ENCODE data around the gene SLC10A2.

SLC10A2 gene

DNA sequence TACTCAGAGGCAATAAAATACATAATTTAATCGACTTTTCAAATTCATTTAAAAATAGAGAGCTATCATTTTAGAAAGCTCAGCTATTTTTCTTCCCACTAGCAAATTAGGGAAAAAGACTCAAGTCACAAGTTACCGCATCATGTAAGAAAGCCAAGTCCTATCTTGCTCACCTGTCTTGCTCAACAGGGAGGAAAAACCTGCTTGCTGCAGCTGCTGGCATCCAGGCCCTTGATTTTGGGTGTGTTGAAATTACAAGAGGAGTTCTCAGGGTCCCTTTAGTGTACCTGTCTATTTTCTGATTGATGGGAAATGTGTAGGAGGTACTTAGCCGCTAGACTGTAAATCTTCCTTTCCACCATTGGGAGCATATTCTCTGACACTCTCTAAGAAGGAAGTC is 22.2 kb downstream of the SLC10A2 start:
- no peaks in the 10 kb centered on the region for H3K9me3 ChIP-seq (ENCODE audit: insufficient read depth, low read length)
- no peak overlapping the region for H2AFZ ChIP-seq (ENCODE audit: low read depth, low read length, severe bottlenecking)
- no peak overlapping the region for H3K4me2 ChIP-seq (ENCODE audit: low read depth, low read length, poor library complexity, severe bottlenecking)
- TF ChIP-seq, protein P1, sequence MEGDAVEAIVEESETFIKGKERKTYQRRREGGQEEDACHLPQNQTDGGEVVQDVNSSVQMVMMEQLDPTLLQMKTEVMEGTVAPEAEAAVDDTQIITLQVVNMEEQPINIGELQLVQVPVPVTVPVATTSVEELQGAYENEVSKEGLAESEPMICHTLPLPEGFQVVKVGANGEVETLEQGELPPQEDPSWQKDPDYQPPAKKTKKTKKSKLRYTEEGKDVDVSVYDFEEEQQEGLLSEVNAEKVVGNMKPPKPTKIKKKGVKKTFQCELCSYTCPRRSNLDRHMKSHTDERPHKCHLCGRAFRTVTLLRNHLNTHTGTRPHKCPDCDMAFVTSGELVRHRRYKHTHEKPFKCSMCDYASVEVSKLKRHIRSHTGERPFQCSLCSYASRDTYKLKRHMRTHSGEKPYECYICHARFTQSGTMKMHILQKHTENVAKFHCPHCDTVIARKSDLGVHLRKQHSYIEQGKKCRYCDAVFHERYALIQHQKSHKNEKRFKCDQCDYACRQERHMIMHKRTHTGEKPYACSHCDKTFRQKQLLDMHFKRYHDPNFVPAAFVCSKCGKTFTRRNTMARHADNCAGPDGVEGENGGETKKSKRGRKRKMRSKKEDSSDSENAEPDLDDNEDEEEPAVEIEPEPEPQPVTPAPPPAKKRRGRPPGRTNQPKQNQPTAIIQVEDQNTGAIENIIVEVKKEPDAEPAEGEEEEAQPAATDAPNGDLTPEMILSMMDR (IDR thresholded peaks at IDR 0.05; ENCODE audit: insufficient read depth, low read length, poor library complexity, severe bottlenecking): no peak
- TF ChIP-seq EZH2phosphoT487 (conservative IDR thresholded peaks at IDR 0.05; ENCODE audit: low read length): no peak
- H3K27ac ChIP-seq (ENCODE audit: low read depth, low read length): no peak overlapping the region
- H3K9me2 ChIP-seq (replicated peaks; ENCODE audit: insufficient read depth, low read length): no peaks in the 10 kb centered on the region
- no peak overlapping the region for H3K4me3 ChIP-seq (ENCODE audit: insufficient read depth, low read length, poor library complexity, severe bottlenecking)
- H3K79me2 ChIP-seq (ENCODE audit: insufficient read depth, low read length): no peaks in the 10 kb centered on the region
- H3K27me3 ChIP-seq (ENCODE audit: low read length): no peaks in the 10 kb centered on the region
- no peaks in the 10 kb centered on the region for H4K20me1 ChIP-seq (ENCODE audit: low read depth, low read length)
- H3K9ac ChIP-seq (ENCODE audit: low read length): no peak overlapping the region
- H3K36me3 ChIP-seq (ENCODE audit: low read length): no peaks in the 10 kb centered on the region; the same call in 1 of the 2 replicates
- no peaks in the 10 kb centered on the region for H3F3A ChIP-seq (ENCODE audit: insufficient read depth)

DNA sequence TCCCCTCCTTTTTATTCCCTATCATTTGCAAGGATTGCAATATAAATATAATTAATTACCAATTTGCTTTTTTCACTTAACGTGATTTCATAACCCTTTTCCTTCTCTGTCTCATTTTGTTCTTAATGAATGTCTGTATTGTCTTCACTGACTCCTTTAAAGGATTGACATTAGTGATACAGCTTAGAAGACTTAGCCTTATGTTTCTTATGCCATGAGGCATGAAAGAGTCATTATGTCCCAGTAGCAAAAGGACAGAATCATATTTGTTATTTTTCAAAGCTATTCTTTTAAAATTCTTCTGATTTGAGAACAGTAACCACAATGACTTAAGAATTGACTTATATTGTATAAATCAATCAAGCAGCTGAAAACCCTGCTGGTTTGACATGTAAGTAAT is 26.2 kb downstream of the SLC10A2 start:
- Histone ChIP-seq H3K9me3 (ENCODE audit: insufficient read depth, low read length) (no peaks in the 10 kb centered on the region), H3K79me2 (ENCODE audit: insufficient read depth, low read length) (no peaks in the 10 kb centered on the region), H4K20me1 (ENCODE audit: low read depth, low read length) (no peaks in the 10 kb centered on the region), H3K27me3 (ENCODE audit: low read length) (no peaks in the 10 kb centered on the region), H3F3A (ENCODE audit: insufficient read depth) (peaks cover 22% of the 10 kb centered on the region), H3K27ac (ENCODE audit: low read depth, low read length) (no peak overlapping the region), H3K9ac (ENCODE audit: low read length) (no peak overlapping the region), H2AFZ (ENCODE audit: low read depth, low read length, severe bottlenecking) (no peak overlapping the region), H3K4me3 (ENCODE audit: insufficient read depth, low read length, poor library complexity, severe bottlenecking) (no peak overlapping the region), H3K36me3 (ENCODE audit: low read length) (no peaks in the 10 kb centered on the region; the same call in 1 of the 2 replicates), H3K4me2 (ENCODE audit: low read depth, low read length, poor library complexity, severe bottlenecking) (no peak overlapping the region), H3K9me2 (replicated peaks; ENCODE audit: insufficient read depth, low read length) (no peaks in the 10 kb centered on the region)
- no peak for TF ChIP-seq EZH2phosphoT487 (conservative IDR thresholded peaks at IDR 0.05; ENCODE audit: low read length)
- TF ChIP-seq, protein P1 (IDR thresholded peaks at IDR 0.05; ENCODE audit: insufficient read depth, low read length, poor library complexity, severe bottlenecking): no peak

DNA sequence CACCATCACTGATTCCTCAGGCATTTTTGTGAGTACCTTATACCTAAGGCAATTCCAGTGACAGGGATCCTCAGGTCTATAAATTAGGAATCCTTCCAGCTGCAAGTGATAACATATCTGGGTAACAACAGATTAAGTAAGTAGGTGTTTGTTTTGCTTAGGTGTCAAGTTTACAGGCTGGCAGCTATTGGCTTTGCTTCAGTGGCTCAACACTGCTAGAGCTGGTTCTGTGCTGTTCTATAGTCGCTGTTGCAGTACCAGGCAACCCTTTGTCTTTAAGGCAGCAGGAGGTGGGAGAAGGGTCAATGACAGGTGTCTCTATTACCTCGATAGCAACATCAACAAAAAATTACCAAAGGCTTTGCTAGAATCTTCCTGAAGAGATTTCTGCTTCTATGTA is 27.0 kb downstream of the SLC10A2 start:
- H3F3A ChIP-seq (ENCODE audit: insufficient read depth): peaks cover 31% of the 10 kb centered on the region
- no peaks in the 10 kb centered on the region for H3K9me2 ChIP-seq (replicated peaks; ENCODE audit: insufficient read depth, low read length)
- no peaks in the 10 kb centered on the region; the same call in 1 of the 2 replicates for H3K36me3 ChIP-seq (ENCODE audit: low read length)
- no peaks in the 10 kb centered on the region for H4K20me1 ChIP-seq (ENCODE audit: low read depth, low read length)
- no peak overlapping the region for H3K27ac ChIP-seq (ENCODE audit: low read depth, low read length)
- no peak overlapping the region for H3K9ac ChIP-seq (ENCODE audit: low read length)
- H3K4me2 ChIP-seq (ENCODE audit: low read depth, low read length, poor library complexity, severe bottlenecking): no peak overlapping the region
- H3K79me2 ChIP-seq (ENCODE audit: insufficient read depth, low read length): no peaks in the 10 kb centered on the region
- no peaks in the 10 kb centered on the region for H3K9me3 ChIP-seq (ENCODE audit: insufficient read depth, low read length)
- H2AFZ ChIP-seq (ENCODE audit: low read depth, low read length, severe bottlenecking): no peak overlapping the region
- TF ChIP-seq EZH2phosphoT487 (conservative IDR thresholded peaks at IDR 0.05; ENCODE audit: low read length): no peak
- H3K4me3 ChIP-seq (ENCODE audit: insufficient read depth, low read length, poor library complexity, severe bottlenecking): no peak overlapping the region
- H3K27me3 ChIP-seq (ENCODE audit: low read length): no peaks in the 10 kb centered on the region

DNA sequence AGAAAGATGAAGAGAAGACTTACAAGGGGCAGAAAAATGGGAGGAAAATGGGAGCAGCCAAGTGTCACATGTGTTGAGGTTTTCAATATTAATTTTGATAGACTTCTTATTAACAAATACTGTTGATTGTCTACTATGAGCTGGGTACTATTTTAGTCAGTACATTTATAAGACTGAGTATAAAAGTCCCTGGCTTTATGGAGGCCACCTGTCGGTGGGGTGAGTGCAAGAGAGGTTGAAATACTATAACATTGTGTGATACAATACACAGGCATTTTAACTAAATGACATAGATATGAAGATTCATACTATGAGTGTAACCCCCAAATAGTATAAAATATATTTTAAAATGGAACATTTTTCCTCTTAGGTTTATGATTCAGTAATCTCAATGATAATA is 29.9 kb downstream of the SLC10A2 start:
- peaks cover 56% of the 10 kb centered on the region for H3F3A ChIP-seq (ENCODE audit: insufficient read depth)
- no peak overlapping the region for H2AFZ ChIP-seq (ENCODE audit: low read depth, low read length, severe bottlenecking)
- H3K9ac ChIP-seq (ENCODE audit: low read length): 0 out of 2 replicates have a peak overlapping the region, but pooled peaks have one; percentile 20
- no peaks in the 10 kb centered on the region for H3K27me3 ChIP-seq (ENCODE audit: low read length)
- no peaks in the 10 kb centered on the region for H3K79me2 ChIP-seq (ENCODE audit: insufficient read depth, low read length)
- H4K20me1 ChIP-seq (ENCODE audit: low read depth, low read length): no peaks in the 10 kb centered on the region
- peak overlapping the region; percentile 97 for H3K27ac ChIP-seq (ENCODE audit: low read depth, low read length)
- H3K4me3 ChIP-seq (ENCODE audit: insufficient read depth, low read length, poor library complexity, severe bottlenecking): peak overlapping the region; percentile 38
- no peaks in the 10 kb centered on the region; the same call in 1 of the 2 replicates for H3K36me3 ChIP-seq (ENCODE audit: low read length)
- no peaks in the 10 kb centered on the region for H3K9me2 ChIP-seq (replicated peaks; ENCODE audit: insufficient read depth, low read length)
- H3K4me2 ChIP-seq (ENCODE audit: low read depth, low read length, poor library complexity, severe bottlenecking): peak overlapping the region; percentile 74
- H3K9me3 ChIP-seq (ENCODE audit: insufficient read depth, low read length): no peaks in the 10 kb centered on the region
- TF ChIP-seq, protein P1 (IDR thresholded peaks at IDR 0.05; ENCODE audit: insufficient read depth, low read length, poor library complexity, severe bottlenecking): peak; percentile 53
- no peak for TF ChIP-seq EZH2phosphoT487 (conservative IDR thresholded peaks at IDR 0.05; ENCODE audit: low read length)

Data from SU-DHL-6 (cell line).